ENCODE results near the gene NMNAT3.

The NMNAT3 gene

GRCh38 chr3:139541532-139542288 is 136.1 kb downstream of the NMNAT3 start:
- CTCF ChIA-PET = interaction anchor here (1.5 to 1.9 kb wide), 2 partner anchors 12 to 20 kb away, joined by 3 to 4 read pairs; no protein-coding TSS in a partner anchor
- no peak for TF ChIP-seq CTCF (IDR thresholded peaks at IDR 0.05; ENCODE audit: control extremely low read depth, extremely low read depth, low read depth, missing control alignments)
- POLR2A ChIA-PET = no interaction called here
- no peak for DNase-seq (ENCODE audit: extremely low spot score)

- DNase-seq (ENCODE audit: extremely low spot score) = no peak
- TF ChIP-seq CTCF (IDR thresholded peaks at IDR 0.05; ENCODE audit: control extremely low read depth, extremely low read depth, low read depth, missing control alignments) = no peak
- ChIA-PET POLR2A (no interaction called here), CTCF (interaction anchor here (1.9 kb wide), 1 partner anchor 21 kb away, joined by 4 read pairs; no protein-coding TSS in a partner anchor)
Observed at GRCh38 chr3:139540651-139541531, 136.9 kb downstream of the NMNAT3 start.

- no peak for DNase-seq (ENCODE audit: extremely low spot score)
- ChIA-PET POLR2A (no interaction called here), CTCF (no interaction called here)
- TF ChIP-seq CTCF (IDR thresholded peaks at IDR 0.05; ENCODE audit: control extremely low read depth, extremely low read depth, low read depth, missing control alignments) = no peak
Observed at GRCh38 chr3:139538733-139539132, 139.0 kb downstream of the NMNAT3 start.

GRCh38 chr3:139537795-139538621 is 139.8 kb downstream of the NMNAT3 start:
- ChIA-PET POLR2A (no interaction called here), CTCF (no interaction called here)
- no peak for TF ChIP-seq CTCF (IDR thresholded peaks at IDR 0.05; ENCODE audit: control extremely low read depth, extremely low read depth, low read depth, missing control alignments)
- no peak for DNase-seq (ENCODE audit: extremely low spot score)

- TF ChIP-seq CTCF (IDR thresholded peaks at IDR 0.05; ENCODE audit: control extremely low read depth, extremely low read depth, low read depth, missing control alignments) = no peak
- ChIA-PET CTCF (no interaction called here), POLR2A (no interaction called here)
- no peak for DNase-seq (ENCODE audit: extremely low spot score)
Observed at GRCh38 chr3:139537361-139537760, 140.4 kb downstream of the NMNAT3 start.

All from GM10248 (cell line).